Fibroblast of skin of abdomen (primary cell): Measurements from ENCODE around the gene ELL.
A peak's percentile ranks its signal among the peaks of the same experiment; 100 is the strongest.
"Not testable (repeated sequence)": the region's sequence is repeated elsewhere in the genome, so short reads cannot be mapped to it uniquely, and the experiment has no call there.

Experiments used
- DNase-seq: peaks from one replicate; pipeline ENCODE4 v3.0.0-alpha.2; 2013

The ELL gene

GRCh38 chr19:18419195-18419698 lies 102.6 kb downstream of the ELL start, which contains the start of gene SSBP4:
Gene SSBP4, plus strand, starts transcription at chr19:18419398. Its CDS starts 251 bp downstream, at chr19:18419649.
- DNase-seq, result peak; percentile 85

GRCh38 chr19:18418483-18419194 lies 103.2 kb downstream of the ELL start:
- no peak for DNase-seq

GRCh38 chr19:18418029-18418482 lies 103.8 kb downstream of the ELL start:
- DNase-seq, result no peak

- peak; percentile 92 for DNase-seq
Observed at GRCh38 chr19:18417250-18418028, 104.4 kb downstream of the ELL start.

GRCh38 chr19:18416778-18417249 lies 105.1 kb downstream of the ELL start:
- peak; percentile 88 for DNase-seq

- DNase-seq, result peak; percentile 83
Observed at GRCh38 chr19:18415178-18415867, 106.5 kb downstream of the ELL start.

GRCh38 chr19:18414504-18415177 lies 107.2 kb downstream of the ELL start:
- DNase-seq, result no peak

GRCh38 chr19:18412610-18413239 lies 109.1 kb downstream of the ELL start:
- no peak for DNase-seq

- no peak for DNase-seq
Observed at GRCh38 chr19:18408053-18408476, 113.8 kb downstream of the ELL start.

GRCh38 chr19:18406749-18407148 lies 115.1 kb downstream of the ELL start:
- DNase-seq, result no peak

- not testable (repeated sequence) for DNase-seq
Observed at GRCh38 chr19:18405754-18406153, 116.1 kb downstream of the ELL start.

GRCh38 chr19:18402455-18403248 lies 119.2 kb downstream of the ELL start:
- not testable (repeated sequence) for DNase-seq

- DNase-seq, result peak; percentile 64
Observed at GRCh38 chr19:18401580-18402112, 120.2 kb downstream of the ELL start.

- peak; percentile 54 for DNase-seq
Observed at GRCh38 chr19:18399008-18399407, 122.9 kb downstream of the ELL start.

- DNase-seq, result no peak
Observed at GRCh38 chr19:18397242-18398202, 124.3 kb downstream of the ELL start, which contains the start of gene LRRC25. Gene LRRC25, minus strand, starts transcription at chr19:18397622. Its CDS starts 659 bp downstream, at chr19:18396963.

GRCh38 chr19:18396471-18397241 lies 125.2 kb downstream of the ELL start:
- DNase-seq, result no peak

GRCh38 chr19:18393836-18394235 lies 128.0 kb downstream of the ELL start:
- DNase-seq, result no peak

- DNase-seq, result no peak
Observed at GRCh38 chr19:18392926-18393325, 128.9 kb downstream of the ELL start.
